Adrenal gland (tissue), 12 donors: ENCODE measurements around the gene C5orf34. TPM values are rescaled to one million over a fixed set of nuclear protein-coding genes. Genes with fewer than 3 reads are reported as not detected.

Experiments
- DNase-seq, 7 donors: peaks; one replicate each; pipeline ENCODE4 v3.0.0-alpha.2; 2019 to 2020
- H3K27ac ChIP-seq, 5 donors: fragments of 200-600 bp; sonication (generic) in 4 of 5; 1 replicate in 3 of 5; 2 replicates in 2 of 5; pipeline versions ENCODE4 v1.5.1 to v1.8.0; 2016 to 2020; ENCODE audit warnings: mild to moderate bottlenecking in 1 of 5
- H3K27me3 ChIP-seq: fragments of 200-600 bp; 2 replicates; pipeline ENCODE4 v1.8.0; 2021
- H3K36me3 ChIP-seq, 2 donors: fragments of 200-600 bp; replicated peaks in 1 of 2; 1 replicate in 1 of 2; 2 replicates in 1 of 2; pipeline versions ENCODE4 v1.5.1 to v1.8.0; 2018 to 2022
- H3K4me1 ChIP-seq, 2 donors: fragments of 200-600 bp; replicated peaks in 1 of 2; 1 replicate in 1 of 2; 2 replicates in 1 of 2; pipeline versions ENCODE4 v1.5.1 to v1.8.0; 2018 to 2021
- H3K4me3 ChIP-seq, 4 donors: fragments of 200-600 bp; sonication (generic) in 3 of 4; one replicate each; pipeline ENCODE4 v1.5.1; 2016 to 2018
- H3K9me3 ChIP-seq, 3 donors: fragments of 200-600 bp; sonication (generic) in 1 of 3; replicated peaks in 1 of 3; 1 replicate in 2 of 3; 2 replicates in 1 of 3; pipeline versions ENCODE4 v1.5.1 to v1.8.0; 2016 to 2021
- CTCF ChIP-seq, 6 experiments: fragments of 450-650 bp in 4 of 6; fragments of 200-600 bp in 2 of 6; sonication (generic) in 1 of 6; IDR thresholded peaks; 1 replicate in 5 of 6; 2 replicates in 1 of 6; pipeline versions ENCODE4 v1.5.1 to v1.8.0; 2016 to 2021; ENCODE audit warnings: antibody characterized with exemption in 6 of 6, mild to moderate bottlenecking in 2 of 6, moderate library complexity in 1 of 6
- POLR2A ChIP-seq, 2 donors: fragments of 450-650 bp; IDR thresholded peaks; one replicate each; pipeline ENCODE4 v1.6.1; 2017; ENCODE audit warnings: antibody characterized with exemption in 2 of 2, mild to moderate bottlenecking in 2 of 2, moderate library complexity in 1 of 2
- WGBS, 4 donors: extraction: QIAGEN DNeasy Blood & Tissue Kit in 2 of 4; methylation state at CpG; one replicate each; pipeline versions ENCODE4 v1.1.5 to v1.1.7; 2013 to 2017; 5-methylcytosine and 5-hydroxymethylcytosine counted together
- intact Hi-C, 2 donors: fragments of 100-400 bp; cut with DNase I; formaldehyde crosslinking; loops; one replicate each; pipeline versions ENCODE4 v1.14.1 to v1.15.0; 2022 to 2023
- polyA plus RNA-seq, 3 donors: library from polyadenylated mRNA; stranded (reverse); fragments of 200-250 nt in 2 of 3; fragments of 350-450 nt in 1 of 3; fragmentation: Illumina TruSeq in 1 of 3; extraction: RNeasy Lipid Tissue Mini Kit (QIAGEN cat#74804) in 1 of 3; gene quantifications; one replicate each; pipeline ENCODE4 v1.2.3, GENCODE V29; 2013 to 2014
- total RNA-seq, 9 donors: library from RNA; depleted of rRNA in 4 of 9; stranded (reverse); fragments of >200 nt in 4 of 9; fragments of 120-200 nt in 1 of 9; fragmentation: NEBNext Ultra II Directional in 1 of 9; extraction: Animal tissue kit (Norgen Biotek cat#: 25700) in 1 of 9; gene quantifications; one replicate each; pipeline versions ENCODE4 v1.1.0 to v1.2.4, GENCODE V29; 2013 to 2023
- donor health status: healthy with polysubstance abuse.
- donor health status: Bipolar disorder and iron deficiency.
- donor health status: DM: yes; HTN: yes; CAD: no.
- donor health status: DM: no; HTN: no; CAD: no.
- donor health status: DM: no; HTN: no; CAD: no.
- donor health status: DM: yes; HTN: yes; CAD: no.

The C5orf34 gene
- total and polyA plus RNA-seq, 12 donors = 0.34 to 3.7 (median 0.67) TPM; not detected in 1

GRCh38 chr5:43548358-43548757 is 33.4 kb upstream of the C5orf34 start:
- peaks cover 0 to 31% of the 10 kb centered on the region in 2 donors for H3K36me3 ChIP-seq
- no peak overlapping the region for H3K4me3 ChIP-seq
- no peaks in the 10 kb centered on the region for H3K27me3 ChIP-seq
- 78 to 84% (median 83%) methylated on average over 5 of the region's 5 CpGs for WGBS, 4 donors
- H3K9me3 ChIP-seq = no peaks in the 10 kb centered on the region
- intact Hi-C loops = no loop called here
- H3K27ac ChIP-seq = no peak overlapping the region
- peaks cover 0 to 19% of the 10 kb centered on the region in 2 donors for H3K4me1 ChIP-seq
- DNase-seq = no peak
- TF ChIP-seq POLR2A (IDR thresholded peaks at IDR 0.05) = no peak
- no peak for TF ChIP-seq CTCF (IDR thresholded peaks at IDR 0.05)

- TF ChIP-seq CTCF (IDR thresholded peaks at IDR 0.05) = no peak
- TF ChIP-seq POLR2A (IDR thresholded peaks at IDR 0.05) = no peak
- Histone ChIP-seq H3K27ac (no peak overlapping the region), H3K36me3 (peaks cover 0 to 33% of the 10 kb centered on the region in 2 donors), H3K9me3 (no peaks in the 10 kb centered on the region), H3K27me3 (no peaks in the 10 kb centered on the region), H3K4me1 (peaks cover 0 to 11% of the 10 kb centered on the region in 2 donors), H3K4me3 (no peak overlapping the region)
- intact Hi-C loops = no loop called here
- DNase-seq = no peak
- WGBS, 4 donors = 87 to 100% (median 97%) methylated on average over 2 of the region's 2 CpGs
Observed at GRCh38 chr5:43547532-43547931, 32.6 kb upstream of the C5orf34 start.

GRCh38 chr5:43543434-43543833 is 28.5 kb upstream of the C5orf34 start:
- Histone ChIP-seq H3K36me3 (peaks cover 0 to 54% of the 10 kb centered on the region in 2 donors), H3K27ac (no peak overlapping the region), H3K9me3 (no peaks in the 10 kb centered on the region), H3K4me1 (no peaks in the 10 kb centered on the region), H3K27me3 (no peaks in the 10 kb centered on the region), H3K4me3 (no peak overlapping the region)
- DNase-seq = no peak
- intact Hi-C loops = no loop called here
- TF ChIP-seq POLR2A (IDR thresholded peaks at IDR 0.05) (no peak), CTCF (IDR thresholded peaks at IDR 0.05) (no peak)

- intact Hi-C loops = no loop called here
- no peaks in the 10 kb centered on the region for H3K27me3 ChIP-seq
- no peak overlapping the region for H3K4me3 ChIP-seq
- H3K4me1 ChIP-seq = no peaks in the 10 kb centered on the region
- no peak for DNase-seq
- H3K9me3 ChIP-seq = no peaks in the 10 kb centered on the region
- no peak overlapping the region for H3K27ac ChIP-seq
- TF ChIP-seq POLR2A (IDR thresholded peaks at IDR 0.05) (no peak), CTCF (IDR thresholded peaks at IDR 0.05) (no peak)
- peaks cover 0 to 52% of the 10 kb centered on the region in 2 donors for H3K36me3 ChIP-seq
- WGBS, 4 donors = 91 to 94% (median 91%) methylated on average over 6 of the region's 6 CpGs
Observed at GRCh38 chr5:43540746-43541145, 25.8 kb upstream of the C5orf34 start.
